K562 (cell line): ENCODE data around the gene HAPLN1. TPM values are rescaled to one million over a fixed set of nuclear protein-coding genes. Genes with fewer than 3 reads are reported as not detected.

Experiments
- CBX5 ChIP-seq: IDR thresholded peaks from 2 replicates; pipeline ENCODE4 v1.6.1; 2014; ENCODE audit warnings: low read depth, borderline replicate concordance
- CREB3 ChIP-seq: fragments of 450-650 bp; conservative IDR thresholded peaks from 2 replicates; pipeline ENCODE4 v1.6.1; 2016; ENCODE audit warnings: missing genetic modification characterization, low read depth, mild to moderate bottlenecking, missing compliant biosample characterization, moderate library complexity
- HNRNPK ChIP-seq: fragments of 200-400 bp; formaldehyde crosslinking; IDR thresholded peaks from one replicate; pipeline ENCODE4 v1.6.1; 2018; ENCODE audit warnings: mild to moderate bottlenecking, low read depth, low read length; ENCODE audit not compliant: poor library complexity, severe bottlenecking
- MTA1 ChIP-seq: fragments of 450-650 bp; IDR thresholded peaks from 2 replicates; pipeline ENCODE4 v1.6.1; 2017; ENCODE audit warnings: borderline replicate concordance
- NFYB ChIP-seq: IDR thresholded peaks from 2 replicates; pipeline ENCODE4 v1.6.1; 2011; ENCODE audit warnings: mild to moderate bottlenecking, moderate library complexity; ENCODE audit not compliant: insufficient read length; ENCODE audit errors: extremely low read depth
- PHF8 ChIP-seq: fragments of 200-600 bp; sonication (generic); IDR thresholded peaks from 2 replicates; pipeline ENCODE4 v1.6.1; 2012; ENCODE audit warnings: mixed run types, mild to moderate bottlenecking, inconsistent platforms, low read length, moderate library complexity, borderline replicate concordance
- PKNOX1 ChIP-seq: fragments of 450-650 bp; IDR thresholded peaks from 2 replicates; pipeline ENCODE4 v1.6.1; 2016
- SRSF7 ChIP-seq: fragments of 200-400 bp; formaldehyde crosslinking; optimal IDR thresholded peaks from 2 replicates; pipeline ENCODE3; 2017; ENCODE audit warnings: mild to moderate bottlenecking, low read depth, low read length
- STAG1 ChIP-seq: sonication (generic); formaldehyde crosslinking; IDR thresholded peaks from 2 replicates; pipeline ENCODE4 v1.5.0; 2020; ENCODE audit warnings: missing genetic modification reagents, borderline replicate concordance
- polyA plus RNA-seq, 8 experiments: library from polyadenylated mRNA; depleted of rRNA in 4 of 8; stranded (reverse) in 5 of 8; unstranded in 3 of 8; fragments of >200 nt; fragmentation: Nextera tagmentation in 2 of 8; fragmentation: Illumina TruSeq in 1 of 8; extraction: Ambion mirVana in 2 of 8; extraction: Trizol in 1 of 8; gene quantifications; 2 replicates each; pipeline versions ENCODE4 v1.2.1 to v1.2.3, GENCODE V29; 2011 to 2014; ENCODE audit warnings: inconsistent platforms in 1 of 8, missing spikeins in 1 of 8
- total RNA-seq, 7 experiments: library from RNA; depleted of rRNA in 6 of 7; stranded (reverse); fragments of >200 nt in 6 of 7; fragmentation: Illumina TruSeq in 2 of 7; extraction: Trizol in 2 of 7; gene quantifications; 2 replicates each; pipeline versions ENCODE4 v1.2.1 to v1.2.3, GENCODE V29; 2011 to 2021; ENCODE audit warnings: low replicate concordance in 1 of 7
- TF ChIP-seq, protein P1 (sequence below): IDR thresholded peaks from 3 replicates; pipeline ENCODE4 v1.6.1; 2011; ENCODE audit warnings: borderline replicate concordance, mild to moderate bottlenecking, moderate library complexity; ENCODE audit not compliant: insufficient read length; ENCODE audit errors: extremely low read depth
- TF ChIP-seq, protein P2 (sequence below): sonication (generic); formaldehyde crosslinking; IDR thresholded peaks from 2 replicates; pipeline ENCODE4 v1.8.1; 2022; ENCODE audit warnings: missing genetic modification reagents
- TF ChIP-seq, protein P3 (sequence below): IDR thresholded peaks from 2 replicates; pipeline ENCODE4 v1.6.1; 2011; ENCODE audit warnings: borderline replicate concordance, low read depth, mild to moderate bottlenecking, moderate library complexity, low read length; ENCODE audit not compliant: insufficient read depth, poor library complexity, severe bottlenecking
- TF ChIP-seq, protein P4 (sequence below), 3 experiments: fragments of 200-800 bp in 1 of 3; fragments of 250-450 bp in 1 of 3; fragments of 450-650 bp in 1 of 3; sonication (Bioruptor Pico) in 1 of 3; sonication (Bioruptor generic) in 1 of 3; formaldehyde crosslinking in 1 of 3; IDR thresholded peaks; 2 replicates each; pipeline versions ENCODE4 v1.6.1 to v1.8.0; 2016 to 2022; ENCODE audit warnings: mild to moderate bottlenecking in 2 of 3, missing genetic modification characterization in 2 of 3, missing compliant biosample characterization in 1 of 3, moderate library complexity in 1 of 3

Gene HAPLN1
- total and polyA plus RNA-seq, 9 of the 15 experiments (the other 6 are each of a cell fraction or from before 2014, with no cell fraction given): not detected

GRCh38 chr5:83718195-83718825 is 2.3 kb downstream of the HAPLN1 start (continued):
- TF ChIP-seq, protein P1, sequence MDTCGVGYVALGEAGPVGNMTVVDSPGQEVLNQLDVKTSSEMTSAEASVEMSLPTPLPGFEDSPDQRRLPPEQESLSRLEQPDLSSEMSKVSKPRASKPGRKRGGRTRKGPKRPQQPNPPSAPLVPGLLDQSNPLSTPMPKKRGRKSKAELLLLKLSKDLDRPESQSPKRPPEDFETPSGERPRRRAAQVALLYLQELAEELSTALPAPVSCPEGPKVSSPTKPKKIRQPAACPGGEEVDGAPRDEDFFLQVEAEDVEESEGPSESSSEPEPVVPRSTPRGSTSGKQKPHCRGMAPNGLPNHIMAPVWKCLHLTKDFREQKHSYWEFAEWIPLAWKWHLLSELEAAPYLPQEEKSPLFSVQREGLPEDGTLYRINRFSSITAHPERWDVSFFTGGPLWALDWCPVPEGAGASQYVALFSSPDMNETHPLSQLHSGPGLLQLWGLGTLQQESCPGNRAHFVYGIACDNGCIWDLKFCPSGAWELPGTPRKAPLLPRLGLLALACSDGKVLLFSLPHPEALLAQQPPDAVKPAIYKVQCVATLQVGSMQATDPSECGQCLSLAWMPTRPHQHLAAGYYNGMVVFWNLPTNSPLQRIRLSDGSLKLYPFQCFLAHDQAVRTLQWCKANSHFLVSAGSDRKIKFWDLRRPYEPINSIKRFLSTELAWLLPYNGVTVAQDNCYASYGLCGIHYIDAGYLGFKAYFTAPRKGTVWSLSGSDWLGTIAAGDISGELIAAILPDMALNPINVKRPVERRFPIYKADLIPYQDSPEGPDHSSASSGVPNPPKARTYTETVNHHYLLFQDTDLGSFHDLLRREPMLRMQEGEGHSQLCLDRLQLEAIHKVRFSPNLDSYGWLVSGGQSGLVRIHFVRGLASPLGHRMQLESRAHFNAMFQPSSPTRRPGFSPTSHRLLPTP: no peak
- TF ChIP-seq MTA1: no peak
- no peak for TF ChIP-seq PHF8
- TF ChIP-seq, protein P2, sequence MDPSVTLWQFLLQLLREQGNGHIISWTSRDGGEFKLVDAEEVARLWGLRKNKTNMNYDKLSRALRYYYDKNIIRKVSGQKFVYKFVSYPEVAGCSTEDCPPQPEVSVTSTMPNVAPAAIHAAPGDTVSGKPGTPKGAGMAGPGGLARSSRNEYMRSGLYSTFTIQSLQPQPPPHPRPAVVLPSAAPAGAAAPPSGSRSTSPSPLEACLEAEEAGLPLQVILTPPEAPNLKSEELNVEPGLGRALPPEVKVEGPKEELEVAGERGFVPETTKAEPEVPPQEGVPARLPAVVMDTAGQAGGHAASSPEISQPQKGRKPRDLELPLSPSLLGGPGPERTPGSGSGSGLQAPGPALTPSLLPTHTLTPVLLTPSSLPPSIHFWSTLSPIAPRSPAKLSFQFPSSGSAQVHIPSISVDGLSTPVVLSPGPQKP: no peak
- no peak for TF ChIP-seq SRSF7
- TF ChIP-seq NFYB: no peak
- TF ChIP-seq STAG1 (CRISPR knock-in tag): peak; percentile 50; the same call in 1 of the 2 replicates
- TF ChIP-seq, protein P3, sequence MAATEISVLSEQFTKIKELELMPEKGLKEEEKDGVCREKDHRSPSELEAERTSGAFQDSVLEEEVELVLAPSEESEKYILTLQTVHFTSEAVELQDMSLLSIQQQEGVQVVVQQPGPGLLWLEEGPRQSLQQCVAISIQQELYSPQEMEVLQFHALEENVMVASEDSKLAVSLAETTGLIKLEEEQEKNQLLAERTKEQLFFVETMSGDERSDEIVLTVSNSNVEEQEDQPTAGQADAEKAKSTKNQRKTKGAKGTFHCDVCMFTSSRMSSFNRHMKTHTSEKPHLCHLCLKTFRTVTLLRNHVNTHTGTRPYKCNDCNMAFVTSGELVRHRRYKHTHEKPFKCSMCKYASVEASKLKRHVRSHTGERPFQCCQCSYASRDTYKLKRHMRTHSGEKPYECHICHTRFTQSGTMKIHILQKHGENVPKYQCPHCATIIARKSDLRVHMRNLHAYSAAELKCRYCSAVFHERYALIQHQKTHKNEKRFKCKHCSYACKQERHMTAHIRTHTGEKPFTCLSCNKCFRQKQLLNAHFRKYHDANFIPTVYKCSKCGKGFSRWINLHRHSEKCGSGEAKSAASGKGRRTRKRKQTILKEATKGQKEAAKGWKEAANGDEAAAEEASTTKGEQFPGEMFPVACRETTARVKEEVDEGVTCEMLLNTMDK: no peak
- no peak for TF ChIP-seq CREB3 (tag)
- TF ChIP-seq HNRNPK: no peak
- TF ChIP-seq CBX5: no peak
- TF ChIP-seq, protein P4, sequence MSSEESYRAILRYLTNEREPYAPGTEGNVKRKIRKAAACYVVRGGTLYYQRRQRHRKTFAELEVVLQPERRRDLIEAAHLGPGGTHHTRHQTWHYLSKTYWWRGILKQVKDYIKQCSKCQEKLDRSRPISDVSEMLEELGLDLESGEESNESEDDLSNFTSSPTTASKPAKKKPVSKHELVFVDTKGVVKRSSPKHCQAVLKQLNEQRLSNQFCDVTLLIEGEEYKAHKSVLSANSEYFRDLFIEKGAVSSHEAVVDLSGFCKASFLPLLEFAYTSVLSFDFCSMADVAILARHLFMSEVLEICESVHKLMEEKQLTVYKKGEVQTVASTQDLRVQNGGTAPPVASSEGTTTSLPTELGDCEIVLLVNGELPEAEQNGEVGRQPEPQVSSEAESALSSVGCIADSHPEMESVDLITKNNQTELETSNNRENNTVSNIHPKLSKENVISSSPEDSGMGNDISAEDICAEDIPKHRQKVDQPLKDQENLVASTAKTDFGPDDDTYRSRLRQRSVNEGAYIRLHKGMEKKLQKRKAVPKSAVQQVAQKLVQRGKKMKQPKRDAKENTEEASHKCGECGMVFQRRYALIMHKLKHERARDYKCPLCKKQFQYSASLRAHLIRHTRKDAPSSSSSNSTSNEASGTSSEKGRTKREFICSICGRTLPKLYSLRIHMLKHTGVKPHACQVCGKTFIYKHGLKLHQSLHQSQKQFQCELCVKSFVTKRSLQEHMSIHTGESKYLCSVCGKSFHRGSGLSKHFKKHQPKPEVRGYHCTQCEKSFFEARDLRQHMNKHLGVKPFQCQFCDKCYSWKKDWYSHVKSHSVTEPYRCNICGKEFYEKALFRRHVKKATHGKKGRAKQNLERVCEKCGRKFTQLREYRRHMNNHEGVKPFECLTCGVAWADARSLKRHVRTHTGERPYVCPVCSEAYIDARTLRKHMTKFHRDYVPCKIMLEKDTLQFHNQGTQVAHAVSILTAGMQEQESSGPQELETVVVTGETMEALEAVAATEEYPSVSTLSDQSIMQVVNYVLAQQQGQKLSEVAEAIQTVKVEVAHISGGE (CRISPR knock-in tag; IDR thresholded peaks at IDR 0.05): no peak
- TF ChIP-seq PKNOX1: no peak
